Measurements from ENCODE around the gene IL3RA. TPM values are rescaled to one million over a fixed set of nuclear protein-coding genes. Genes with fewer than 3 reads are reported as not detected.
"Not testable (repeated sequence)": the region's sequence is repeated elsewhere in the genome, so short reads cannot be mapped to it uniquely, and the experiment has no call there.

IL3RA gene
- total RNA-seq, 1 donor from 2014 or later = not detected

- Mint-ChIP-seq H3K27me3 (no peaks in the 10 kb centered on the region), H3K36me3 (ENCODE audit: insufficient read depth) (no peaks in the 10 kb centered on the region), H3K9me3 (ENCODE audit: low read depth) (no peaks in the 10 kb centered on the region), H3K27ac (peak overlapping the region; percentile 26), H3K4me1 (ENCODE audit: low read depth) (no peaks in the 10 kb centered on the region), H3K4me3 (ENCODE audit: low read depth) (no peak overlapping the region)
- no peak for DNase-seq (ENCODE audit: low spot score, unreplicated experiment)
- TF ChIP-seq, protein P1, sequence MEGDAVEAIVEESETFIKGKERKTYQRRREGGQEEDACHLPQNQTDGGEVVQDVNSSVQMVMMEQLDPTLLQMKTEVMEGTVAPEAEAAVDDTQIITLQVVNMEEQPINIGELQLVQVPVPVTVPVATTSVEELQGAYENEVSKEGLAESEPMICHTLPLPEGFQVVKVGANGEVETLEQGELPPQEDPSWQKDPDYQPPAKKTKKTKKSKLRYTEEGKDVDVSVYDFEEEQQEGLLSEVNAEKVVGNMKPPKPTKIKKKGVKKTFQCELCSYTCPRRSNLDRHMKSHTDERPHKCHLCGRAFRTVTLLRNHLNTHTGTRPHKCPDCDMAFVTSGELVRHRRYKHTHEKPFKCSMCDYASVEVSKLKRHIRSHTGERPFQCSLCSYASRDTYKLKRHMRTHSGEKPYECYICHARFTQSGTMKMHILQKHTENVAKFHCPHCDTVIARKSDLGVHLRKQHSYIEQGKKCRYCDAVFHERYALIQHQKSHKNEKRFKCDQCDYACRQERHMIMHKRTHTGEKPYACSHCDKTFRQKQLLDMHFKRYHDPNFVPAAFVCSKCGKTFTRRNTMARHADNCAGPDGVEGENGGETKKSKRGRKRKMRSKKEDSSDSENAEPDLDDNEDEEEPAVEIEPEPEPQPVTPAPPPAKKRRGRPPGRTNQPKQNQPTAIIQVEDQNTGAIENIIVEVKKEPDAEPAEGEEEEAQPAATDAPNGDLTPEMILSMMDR (IDR thresholded peaks at IDR 0.05; ENCODE audit: unreplicated experiment) = no peak
Measured at GRCh38 chrX:1334854-1335253, 1.7 kb upstream of the IL3RA start.

DNA sequence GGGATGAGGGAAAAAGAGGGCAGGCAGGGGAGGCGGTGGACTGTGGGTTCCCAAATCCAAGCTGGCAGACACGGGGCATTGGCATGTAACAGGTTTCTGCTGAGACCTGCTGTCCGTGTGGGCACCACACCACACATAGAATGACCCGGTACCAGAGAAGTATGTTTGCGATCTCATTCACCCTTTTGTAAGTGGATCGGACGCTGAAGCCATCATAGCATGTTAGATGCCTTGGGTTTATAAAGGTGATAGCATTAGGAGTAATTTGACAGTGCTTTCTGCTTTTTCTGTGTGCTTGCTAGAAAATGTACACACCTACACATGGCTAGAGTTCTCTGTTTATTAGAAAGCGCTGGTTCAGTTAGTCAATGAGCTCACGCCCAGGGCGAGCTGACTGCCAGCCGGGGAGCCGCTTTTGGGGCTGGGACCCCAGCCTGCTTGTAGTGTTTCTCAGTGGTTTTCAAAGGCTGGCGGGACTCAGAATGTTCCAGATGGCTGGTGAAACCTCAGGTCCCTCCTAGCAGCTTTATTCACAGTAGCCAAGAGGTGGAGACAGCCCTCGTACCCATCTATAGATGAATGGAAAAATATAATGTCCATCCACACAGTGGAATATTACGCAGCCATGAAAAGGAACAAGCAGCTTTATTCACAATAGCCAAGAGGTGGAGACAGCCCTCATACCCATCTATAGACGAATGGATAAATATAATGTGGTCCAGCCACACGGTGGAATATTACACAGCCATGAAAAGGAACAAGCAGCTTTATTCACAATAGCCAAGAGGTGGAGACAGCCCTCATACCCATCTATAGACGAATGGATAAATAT, 579 bp downstream of the IL3RA start:
- TF ChIP-seq, protein P1 (IDR thresholded peaks at IDR 0.05; ENCODE audit: unreplicated experiment) = no peak
- Mint-ChIP-seq H3K36me3 (ENCODE audit: insufficient read depth) (no peaks in the 10 kb centered on the region), H3K4me1 (ENCODE audit: low read depth) (no peaks in the 10 kb centered on the region), H3K27me3 (no peaks in the 10 kb centered on the region), H3K9me3 (ENCODE audit: low read depth) (no peaks in the 10 kb centered on the region), H3K27ac (no peak overlapping the region), H3K4me3 (ENCODE audit: low read depth) (no peak overlapping the region)
- no peak for DNase-seq (ENCODE audit: low spot score, unreplicated experiment)

GRCh38 chrX:1341545-1342184, 5.1 kb downstream of the IL3RA start:
- Mint-ChIP-seq H3K9me3 (ENCODE audit: low read depth) (no peaks in the 10 kb centered on the region), H3K36me3 (ENCODE audit: insufficient read depth) (no peaks in the 10 kb centered on the region), H3K27ac (no peak overlapping the region), H3K4me1 (ENCODE audit: low read depth) (no peaks in the 10 kb centered on the region), H3K4me3 (ENCODE audit: low read depth) (no peak overlapping the region), H3K27me3 (no peaks in the 10 kb centered on the region)
- no peak for DNase-seq (ENCODE audit: low spot score, unreplicated experiment)
- TF ChIP-seq, protein P1 (IDR thresholded peaks at IDR 0.05; ENCODE audit: unreplicated experiment) = no peak

- H3K36me3 Mint-ChIP-seq (ENCODE audit: insufficient read depth); H3K27ac Mint-ChIP-seq; H3K27me3 Mint-ChIP-seq; H3K4me1 Mint-ChIP-seq (ENCODE audit: low read depth); DNase-seq (ENCODE audit: low spot score, unreplicated experiment); H3K4me3 Mint-ChIP-seq (ENCODE audit: low read depth); H3K9me3 Mint-ChIP-seq (ENCODE audit: low read depth): not testable (repeated sequence)
Measured at GRCh38 chrX:1349606-1350005, 13.0 kb downstream of the IL3RA start.

DNA sequence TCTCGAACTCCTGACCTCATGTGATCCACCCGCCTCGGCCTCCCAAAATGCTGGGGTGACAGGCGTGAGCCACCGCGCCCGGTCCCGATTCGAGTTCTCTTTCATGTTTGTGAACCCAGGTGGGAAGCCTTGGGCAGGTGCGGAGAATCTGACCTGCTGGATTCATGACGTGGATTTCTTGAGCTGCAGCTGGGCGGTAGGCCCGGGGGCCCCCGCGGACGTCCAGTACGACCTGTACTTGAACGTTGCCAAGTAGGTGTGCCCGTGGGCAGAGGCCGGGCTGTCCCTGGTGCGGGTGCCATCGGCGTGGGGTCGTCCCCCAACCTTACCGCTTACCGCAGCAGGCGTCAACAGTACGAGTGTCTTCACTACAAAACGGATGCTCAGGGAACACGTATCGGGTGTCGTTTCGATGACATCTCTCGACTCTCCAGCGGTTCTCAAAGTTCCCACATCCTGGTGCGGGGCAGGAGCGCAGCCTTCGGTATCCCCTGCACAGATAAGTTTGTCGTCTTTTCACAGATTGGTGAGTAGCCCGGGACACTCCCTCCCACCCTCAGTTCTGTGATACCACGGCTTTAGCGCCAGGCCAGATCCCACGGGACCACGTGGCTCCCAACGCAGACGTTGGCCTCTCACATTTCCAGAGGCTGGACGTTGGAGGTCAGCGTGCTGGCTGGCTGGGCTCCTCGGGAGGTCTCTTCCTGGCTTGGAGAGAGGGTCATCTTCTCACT, 15.6 kb downstream of the IL3RA start:
- Mint-ChIP-seq H3K27ac (no peak overlapping the region), H3K4me1 (ENCODE audit: low read depth) (no peaks in the 10 kb centered on the region), H3K9me3 (ENCODE audit: low read depth) (no peaks in the 10 kb centered on the region), H3K36me3 (ENCODE audit: insufficient read depth) (no peaks in the 10 kb centered on the region), H3K4me3 (ENCODE audit: low read depth) (no peak overlapping the region), H3K27me3 (no peaks in the 10 kb centered on the region)
- TF ChIP-seq, protein P1 (IDR thresholded peaks at IDR 0.05; ENCODE audit: unreplicated experiment) = no peak
- no peak for DNase-seq (ENCODE audit: low spot score, unreplicated experiment)

Measured in progenitor cell of endocrine pancreas (in vitro differentiated cells).